ENCODE data around the gene CLPTM1L.
"Not testable (repeated sequence)": the region's sequence is repeated elsewhere in the genome, so short reads cannot be mapped to it uniquely, and the experiment has no call there.

The CLPTM1L gene

DNA sequence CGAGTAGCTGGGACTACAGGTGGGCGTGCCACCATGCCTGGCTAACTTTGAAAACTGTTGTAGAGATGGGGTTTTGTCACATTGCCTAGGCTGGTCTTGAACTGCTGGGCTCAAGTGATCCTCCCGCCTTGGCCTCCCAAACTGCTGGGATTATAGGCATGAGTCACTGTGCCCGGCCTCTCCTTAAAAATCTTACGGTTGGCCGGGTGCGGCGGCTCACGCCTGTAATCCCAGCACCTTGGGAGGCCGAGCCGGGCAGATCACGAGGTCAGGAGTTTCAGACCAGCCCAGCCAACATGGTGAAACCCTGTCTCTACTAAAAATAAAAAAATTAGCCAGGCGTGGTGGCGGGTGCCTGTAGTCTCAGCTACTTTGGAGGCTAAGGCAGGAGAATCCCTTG, 2.2 kb downstream of the CLPTM1L start:
- DNase-seq (ENCODE audit: low read depth in 3 of 3, low spot score in 1 of 3) = not testable (repeated sequence)

DNA sequence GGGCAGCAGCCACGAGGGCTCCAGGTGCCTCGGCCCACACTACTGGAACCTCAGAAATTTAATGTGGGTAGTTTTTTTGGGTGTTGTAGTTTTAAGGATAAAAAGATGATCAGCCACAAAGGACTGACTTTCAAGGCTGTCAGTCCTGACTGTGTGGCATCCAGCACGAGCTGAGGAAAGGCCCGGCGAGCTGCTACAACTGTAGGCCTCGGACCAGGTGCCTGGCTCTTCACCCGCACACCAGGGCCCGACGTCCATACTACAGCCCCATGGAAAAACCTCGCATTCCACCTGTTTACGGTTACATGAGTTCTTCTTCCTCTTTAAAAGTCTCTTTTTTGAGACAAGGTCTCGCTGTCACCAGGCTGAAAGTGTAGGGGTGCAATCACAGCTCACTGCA, 2.6 kb downstream of the CLPTM1L start:
- DNase-seq (ENCODE audit: low read depth in 3 of 3, low spot score in 1 of 3) = no peak

DNA sequence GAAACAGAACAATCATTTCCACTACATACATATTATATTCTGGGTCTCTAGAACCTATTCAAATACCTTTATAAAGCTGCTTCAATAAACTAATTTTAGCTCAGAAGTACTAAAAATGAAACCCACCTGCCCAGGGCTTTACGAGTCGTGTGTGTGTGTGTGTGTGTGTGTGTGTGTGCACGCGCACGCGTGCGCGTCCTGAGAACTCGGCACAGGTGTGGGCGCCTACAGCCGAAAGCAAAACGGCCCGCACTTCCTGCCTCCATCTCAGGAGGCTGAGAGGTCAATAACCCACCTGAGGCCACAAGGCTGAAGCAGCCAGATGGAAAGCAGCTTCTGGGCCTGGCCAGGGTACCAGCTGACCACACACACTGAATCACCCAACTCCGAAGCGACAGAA, 3.0 kb downstream of the CLPTM1L start:
- no peak for DNase-seq (ENCODE audit: low read depth in 3 of 3, low spot score in 1 of 3)

DNA sequence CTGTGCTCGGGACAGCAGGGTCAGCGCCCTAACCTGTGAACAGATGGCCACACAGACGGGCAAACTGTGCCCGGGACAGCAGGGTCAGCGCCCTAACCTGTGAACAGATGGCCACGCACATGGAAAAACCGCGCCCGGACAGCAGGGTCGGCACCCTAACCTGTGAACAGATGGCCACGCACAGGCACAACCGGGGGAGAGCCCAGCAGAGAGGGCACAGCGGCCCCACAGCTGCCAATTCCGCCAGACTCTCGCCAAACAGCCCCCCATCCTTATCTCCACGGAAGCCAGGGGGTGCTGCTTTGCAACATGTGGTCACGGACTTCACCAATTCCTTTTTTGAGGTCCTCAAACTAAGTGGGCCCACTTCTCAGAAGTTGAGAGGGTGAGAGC, 5.1 kb downstream of the CLPTM1L start:
- not testable (repeated sequence) for DNase-seq (ENCODE audit: low read depth in 3 of 3, low spot score in 1 of 3)

DNA sequence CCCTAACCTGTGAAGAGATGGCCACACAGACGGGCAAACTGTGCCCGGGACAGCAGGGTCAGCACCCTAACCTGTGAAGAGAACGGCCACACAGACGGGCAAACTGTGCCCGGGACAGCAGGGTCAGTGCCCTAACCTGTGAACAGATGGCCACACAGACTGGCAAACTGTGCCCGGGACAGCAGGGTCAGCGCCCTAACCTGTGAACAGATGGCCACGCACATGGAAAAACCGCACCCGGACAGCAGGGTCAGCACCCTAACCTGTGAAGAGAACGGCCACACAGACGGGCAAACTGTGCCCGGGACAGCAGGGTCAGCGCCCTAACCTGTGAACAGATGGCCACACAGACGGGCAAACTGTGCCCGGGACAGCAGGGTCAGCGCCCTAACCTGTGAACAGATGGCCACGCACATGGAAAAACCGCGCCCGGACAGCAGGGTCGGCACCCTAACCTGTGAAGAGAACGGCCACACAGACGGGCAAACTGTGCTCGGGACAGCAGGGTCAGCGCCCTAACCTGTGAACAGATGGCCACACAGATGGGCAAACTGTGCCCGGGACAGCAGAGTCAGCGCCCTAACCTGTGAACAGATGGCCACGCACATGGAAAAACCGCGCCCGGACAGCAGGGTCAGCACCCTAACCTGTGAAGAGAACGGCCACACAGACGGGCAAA, 5.6 kb downstream of the CLPTM1L start:
- DNase-seq (ENCODE audit: low read depth in 3 of 3, low spot score in 1 of 3) = not testable (repeated sequence)

DNA sequence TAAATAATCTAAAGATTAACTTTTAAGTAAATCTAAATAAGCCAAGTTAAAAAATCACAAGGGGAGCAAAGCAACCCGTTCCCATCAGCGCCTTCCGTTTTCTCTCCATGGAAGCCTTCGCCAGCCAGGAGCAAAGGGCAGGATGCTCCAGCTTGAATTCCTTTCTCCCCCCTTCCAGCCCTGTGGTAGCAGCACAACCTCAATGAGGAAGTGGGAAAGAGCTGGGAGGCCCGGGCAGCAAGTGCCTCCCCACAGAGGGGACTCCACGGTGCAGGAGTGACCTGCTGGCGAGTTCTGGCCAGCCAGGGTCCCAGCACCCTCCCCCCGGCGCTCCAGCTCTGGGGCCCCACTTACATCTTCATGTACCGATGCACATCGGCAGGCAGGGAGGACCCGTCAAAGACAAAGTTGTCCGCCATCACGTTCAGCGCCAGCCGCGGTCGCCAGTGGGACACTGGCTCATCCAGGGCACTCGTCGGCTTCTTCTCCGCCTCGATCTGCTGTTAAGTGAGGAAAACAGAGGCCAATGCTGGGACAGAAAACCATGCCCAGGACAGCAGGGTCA, 6.3 kb downstream of the CLPTM1L start:
- no peak for DNase-seq (ENCODE audit: low read depth in 3 of 3, low spot score in 1 of 3)

DNA sequence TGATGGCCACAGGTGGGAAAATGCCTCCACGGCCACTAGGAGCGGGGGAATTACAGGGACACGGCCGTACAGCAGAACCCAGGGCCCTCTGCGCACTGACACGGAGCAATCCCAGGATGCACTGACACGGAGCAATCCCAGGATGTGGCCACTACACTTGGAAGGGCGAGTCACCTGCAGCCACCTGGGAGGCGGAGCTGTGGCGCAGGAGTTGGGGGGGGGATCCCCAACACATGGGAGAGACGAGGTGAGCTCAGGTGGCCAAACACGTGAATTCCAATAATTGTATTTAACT, 6.8 kb downstream of the CLPTM1L start:
- DNase-seq (ENCODE audit: low read depth in 3 of 3, low spot score in 1 of 3) = no peak

DNA sequence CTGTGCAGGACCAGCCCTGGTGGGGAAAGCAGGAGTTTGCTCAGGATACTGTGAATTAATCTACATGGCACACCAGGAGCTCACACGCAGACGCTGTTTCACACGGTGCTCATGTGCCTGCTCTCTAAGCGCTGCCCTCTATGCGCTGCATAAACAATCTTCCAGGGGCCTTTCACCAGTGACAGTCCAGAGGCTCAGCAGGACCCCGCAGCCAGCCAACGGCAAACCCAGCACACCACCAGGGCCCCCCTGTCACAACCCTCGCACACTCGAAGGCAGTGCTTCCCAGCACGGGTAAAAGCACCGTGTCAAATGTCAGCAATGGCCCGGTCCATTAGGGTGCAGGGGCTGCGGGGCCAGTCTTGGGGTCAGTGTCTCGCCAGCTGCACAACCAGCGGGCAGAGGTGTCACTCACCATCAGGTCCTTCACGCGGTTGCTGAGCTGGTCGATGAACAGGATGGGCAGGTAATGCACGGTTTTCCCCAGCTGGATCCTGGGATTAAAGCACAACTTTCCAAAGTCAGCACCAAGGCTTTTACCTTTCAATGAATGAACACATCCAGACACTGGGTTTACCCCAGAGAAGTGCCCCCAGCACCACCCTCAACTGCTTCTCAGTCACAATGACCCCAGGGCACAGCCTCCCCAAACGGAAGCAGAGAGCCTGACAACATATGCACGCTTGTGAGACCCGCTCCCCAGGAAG, 7.3 kb downstream of the CLPTM1L start:
- DNase-seq (ENCODE audit: low read depth in 3 of 3, low spot score in 1 of 3) = no peak

DNA sequence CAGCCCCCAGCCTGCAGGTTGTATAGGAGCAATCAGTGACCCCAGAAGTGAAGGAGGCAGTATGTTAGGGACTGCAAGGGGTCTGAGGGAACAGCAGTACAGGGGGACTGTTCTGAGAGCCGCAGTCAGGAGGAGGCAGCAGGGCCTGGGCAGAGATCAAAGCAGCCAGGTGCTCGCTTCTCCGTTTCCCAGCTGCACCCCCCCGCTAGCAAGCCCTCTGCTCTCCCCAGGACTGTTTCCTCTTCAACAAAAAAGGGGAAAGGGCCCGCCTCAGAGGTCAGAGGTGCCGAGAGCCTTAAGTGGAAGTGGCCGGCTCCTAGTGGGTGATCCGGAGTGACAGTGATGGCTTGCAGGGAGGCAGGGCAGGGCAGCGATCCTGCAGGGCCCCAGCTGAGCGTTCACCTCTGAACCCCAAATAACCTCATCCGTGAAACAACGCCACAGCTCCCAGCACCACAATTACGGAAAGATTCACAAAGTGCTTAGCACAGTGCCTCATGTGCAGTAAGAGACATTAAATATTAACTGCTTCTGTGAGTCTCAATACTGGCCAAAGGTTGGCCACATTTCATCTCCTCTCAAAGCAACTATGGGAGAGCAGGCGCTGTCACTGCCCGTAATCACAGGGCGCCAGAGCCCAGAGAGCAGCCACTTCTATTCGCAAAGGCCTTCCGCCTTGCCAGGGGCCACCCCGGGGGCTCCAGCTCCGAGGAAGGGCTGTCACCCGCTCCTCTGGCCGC, 8.0 kb downstream of the CLPTM1L start:
- DNase-seq (ENCODE audit: low read depth in 3 of 3, low spot score in 1 of 3) = no peak

DNA sequence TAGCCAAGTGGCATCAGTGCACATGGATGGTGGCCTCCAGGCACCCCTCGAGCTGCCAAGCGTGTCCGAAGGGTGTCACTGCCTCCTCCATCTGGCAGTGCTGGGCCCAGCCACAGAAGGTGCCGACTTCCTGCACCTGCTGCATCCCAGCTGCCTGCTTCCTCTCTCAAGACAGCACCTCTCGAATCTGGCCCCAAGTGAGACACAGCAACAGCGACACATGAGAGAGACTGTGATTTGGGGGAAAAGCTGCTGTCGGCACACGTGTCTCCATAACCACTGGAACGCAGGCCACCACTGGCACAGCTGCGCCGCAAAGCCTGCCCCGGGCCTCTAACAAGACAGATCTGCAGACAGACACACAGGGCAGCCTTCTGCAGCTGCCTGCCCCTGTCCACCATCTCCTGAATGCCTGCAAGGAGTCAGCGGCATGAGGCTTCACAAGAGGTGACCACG, 8.8 kb downstream of the CLPTM1L start:
- DNase-seq (ENCODE audit: low read depth in 3 of 3, low spot score in 1 of 3) = no peak

DNA sequence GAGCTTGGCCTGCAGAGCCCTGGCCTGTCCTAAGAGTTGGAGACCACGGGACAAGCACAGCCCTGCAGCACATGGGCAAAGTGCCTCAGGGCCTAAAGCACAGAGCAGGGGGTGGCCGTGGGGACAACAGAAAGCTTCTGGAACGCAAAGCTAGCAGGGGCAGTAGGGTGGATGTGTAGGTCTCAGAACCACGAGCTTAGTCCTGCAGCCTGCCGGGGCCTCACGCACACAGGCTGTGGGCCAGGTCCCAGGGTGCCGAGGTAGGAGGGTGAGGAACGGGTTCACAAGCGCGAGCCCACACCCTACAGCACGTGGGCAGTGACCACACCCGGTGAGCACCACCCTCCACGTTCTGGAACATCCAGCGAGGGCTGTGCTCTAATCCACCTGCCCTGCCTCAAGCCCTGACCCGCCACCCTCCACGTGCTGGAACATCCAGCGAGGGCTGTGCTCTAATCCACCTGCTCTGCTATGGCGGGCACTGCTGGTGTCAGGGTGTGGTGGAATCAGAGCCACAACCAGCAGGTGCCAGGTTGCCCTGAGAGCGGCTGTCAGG, 9.3 kb downstream of the CLPTM1L start:
- no peak for DNase-seq (ENCODE audit: low read depth in 3 of 3, low spot score in 1 of 3)

DNA sequence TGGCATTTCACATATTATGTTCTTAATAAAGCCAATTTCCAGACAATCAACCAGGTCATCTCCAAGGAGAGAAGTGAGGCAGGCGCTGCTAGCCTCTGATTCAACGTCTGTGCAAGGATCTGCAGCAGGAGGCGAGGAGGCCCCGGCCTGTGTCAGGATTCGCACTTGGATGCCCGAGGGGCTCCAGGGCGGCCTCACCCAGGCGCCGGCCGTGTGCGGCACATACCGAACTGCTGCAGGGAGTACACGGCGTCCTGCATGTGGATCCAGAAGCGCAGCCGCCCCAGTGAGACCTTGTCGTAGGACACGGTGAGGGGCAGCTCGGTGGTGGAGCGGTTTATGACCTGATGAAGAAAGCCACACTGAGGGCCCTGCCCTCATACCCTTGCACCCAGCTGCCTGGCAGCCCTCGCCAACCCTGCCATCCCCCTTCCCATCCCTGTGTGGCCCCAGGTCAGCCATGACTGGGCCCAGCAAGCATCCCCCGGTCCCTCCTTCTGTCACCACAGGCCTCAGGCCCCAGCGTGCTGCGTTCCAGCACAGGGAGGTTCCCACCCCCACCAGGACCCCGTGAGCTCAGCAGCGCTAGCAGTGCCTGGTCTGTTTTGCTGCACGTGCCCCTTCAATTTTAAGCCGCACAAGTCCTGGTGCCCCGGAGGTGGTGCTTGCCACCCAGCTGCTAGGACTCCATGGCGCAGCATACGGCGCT, 9.9 kb downstream of the CLPTM1L start:
- no peak for DNase-seq (ENCODE audit: low read depth in 3 of 3, low spot score in 1 of 3)

DNA sequence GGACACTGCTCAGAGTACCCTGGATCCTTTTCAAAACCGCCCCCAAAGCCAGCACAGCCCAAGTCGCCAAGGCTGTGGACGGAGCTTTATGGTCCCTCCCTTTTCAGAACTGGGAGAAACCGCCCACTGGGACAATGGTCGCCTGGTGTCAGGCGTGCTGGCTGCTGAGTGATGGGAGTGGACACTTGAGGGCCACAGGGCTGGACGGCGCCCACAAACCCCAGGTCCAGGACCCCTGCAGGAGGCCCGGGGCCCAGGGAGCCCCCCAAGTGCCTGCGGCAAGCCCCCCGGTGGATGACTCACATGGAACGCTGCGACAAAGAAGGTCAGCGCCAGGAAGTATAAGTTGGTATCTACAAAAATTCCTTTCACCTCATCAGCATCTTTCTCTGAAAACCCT, 10.9 kb downstream of the CLPTM1L start:
- DNase-seq (ENCODE audit: low read depth in 3 of 3, low spot score in 1 of 3) = no peak

- DNase-seq (ENCODE audit: low read depth in 3 of 3, low spot score in 1 of 3) = not testable (repeated sequence)
These were observed 11.6 kb downstream of the CLPTM1L start for GRCh38 chr5:1333286-1333685.

DNA sequence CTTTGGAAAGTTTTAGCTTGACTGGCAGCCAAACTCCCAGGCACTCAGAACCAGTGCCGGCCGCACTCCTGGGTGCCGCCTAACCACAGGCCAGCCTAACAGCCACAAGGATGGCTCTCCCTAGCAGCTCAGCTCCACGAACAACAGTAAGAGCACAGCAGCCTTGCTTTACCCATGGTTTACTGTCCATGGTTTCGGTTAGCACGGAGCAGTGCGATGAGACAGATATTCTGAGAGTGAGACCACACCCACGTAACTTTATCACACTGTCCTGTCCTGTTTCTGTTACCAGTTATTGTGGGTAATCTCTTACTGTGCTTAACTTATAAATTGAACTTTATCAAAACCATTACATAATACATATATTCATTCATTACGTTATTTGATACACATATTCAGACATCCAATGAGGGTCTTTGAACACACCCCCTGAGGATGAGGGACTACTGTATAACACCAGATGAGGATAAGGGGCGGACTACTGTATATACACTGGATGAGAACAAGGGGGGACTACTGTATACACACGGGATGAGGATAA, 12.4 kb downstream of the CLPTM1L start:
- DNase-seq (ENCODE audit: low read depth in 3 of 3, low spot score in 1 of 3) = no peak

DNA sequence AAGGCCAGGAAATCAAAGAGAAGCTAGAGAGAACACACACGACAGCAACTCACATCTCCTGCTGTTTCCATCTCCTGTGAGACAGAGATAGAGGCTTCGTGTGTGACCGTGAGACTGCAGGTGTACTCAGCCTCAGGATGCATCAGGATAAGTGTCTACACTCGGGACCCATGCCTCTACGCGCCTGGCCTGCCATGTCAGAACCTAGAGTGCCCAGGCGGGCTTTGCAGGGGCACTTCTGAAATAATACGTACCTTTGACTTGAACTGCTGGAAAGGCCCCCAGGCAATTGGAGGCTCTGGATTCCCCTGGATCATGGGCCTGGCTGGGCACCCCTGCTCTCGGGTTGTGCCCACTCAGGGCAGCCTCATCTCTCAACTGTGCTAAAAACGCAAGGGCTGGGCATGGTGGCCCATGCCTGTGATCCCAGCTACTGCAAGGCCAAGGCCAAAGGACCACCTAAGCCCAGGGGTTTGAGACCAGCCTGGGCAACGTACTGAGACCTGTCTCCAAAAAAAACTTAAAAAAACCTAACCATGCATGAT, 13.0 kb downstream of the CLPTM1L start:
- no peak for DNase-seq (ENCODE audit: low read depth in 3 of 3, low spot score in 1 of 3)

DNA sequence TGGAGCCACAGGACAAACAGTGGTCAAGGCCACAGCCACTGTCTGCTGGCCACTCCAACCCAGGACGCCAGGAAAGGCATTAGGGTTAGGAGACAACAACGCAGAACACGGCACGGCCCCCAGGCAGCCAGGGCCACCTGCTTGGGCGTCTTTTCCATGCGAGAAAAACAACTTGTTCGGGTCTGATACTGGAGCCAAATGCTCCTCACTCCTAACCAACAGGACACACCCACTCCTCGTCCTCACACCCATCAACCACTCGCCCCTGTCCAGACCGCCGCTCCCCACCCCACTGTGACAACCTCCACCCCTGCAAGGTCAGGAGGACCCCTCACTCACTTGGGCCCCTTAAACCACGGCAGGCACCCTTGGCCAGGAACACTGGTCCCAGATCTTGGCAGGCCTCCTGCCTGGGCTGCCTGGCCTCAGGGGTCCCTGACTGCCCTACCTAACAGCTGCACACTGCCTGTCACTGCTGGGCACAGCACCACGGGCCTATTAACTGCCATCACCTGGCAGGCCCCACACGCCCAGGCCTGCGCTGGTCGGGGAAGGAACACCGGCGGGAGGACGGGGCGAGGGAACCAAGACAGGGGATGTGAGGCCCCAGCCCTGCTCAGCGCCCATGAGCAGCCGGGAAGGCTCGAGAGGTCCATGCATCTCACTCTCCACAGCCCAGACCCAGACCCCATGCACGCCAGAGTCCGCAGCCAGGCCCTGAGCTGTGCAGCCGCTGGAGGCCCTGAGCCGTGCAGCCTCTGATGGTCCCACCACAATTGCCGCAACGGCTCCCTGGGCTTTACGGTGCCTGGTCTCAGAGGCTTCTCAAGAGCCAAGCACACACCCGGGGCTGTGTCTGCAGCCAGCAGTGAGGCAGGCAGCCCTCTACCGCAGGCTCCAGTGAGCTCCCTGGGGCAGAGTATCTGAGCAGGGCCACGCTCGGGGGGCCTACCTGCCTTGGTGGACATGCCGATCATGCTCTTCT, 13.8 kb downstream of the CLPTM1L start:
- no peak for DNase-seq (ENCODE audit: low read depth in 3 of 3, low spot score in 1 of 3)

DNA sequence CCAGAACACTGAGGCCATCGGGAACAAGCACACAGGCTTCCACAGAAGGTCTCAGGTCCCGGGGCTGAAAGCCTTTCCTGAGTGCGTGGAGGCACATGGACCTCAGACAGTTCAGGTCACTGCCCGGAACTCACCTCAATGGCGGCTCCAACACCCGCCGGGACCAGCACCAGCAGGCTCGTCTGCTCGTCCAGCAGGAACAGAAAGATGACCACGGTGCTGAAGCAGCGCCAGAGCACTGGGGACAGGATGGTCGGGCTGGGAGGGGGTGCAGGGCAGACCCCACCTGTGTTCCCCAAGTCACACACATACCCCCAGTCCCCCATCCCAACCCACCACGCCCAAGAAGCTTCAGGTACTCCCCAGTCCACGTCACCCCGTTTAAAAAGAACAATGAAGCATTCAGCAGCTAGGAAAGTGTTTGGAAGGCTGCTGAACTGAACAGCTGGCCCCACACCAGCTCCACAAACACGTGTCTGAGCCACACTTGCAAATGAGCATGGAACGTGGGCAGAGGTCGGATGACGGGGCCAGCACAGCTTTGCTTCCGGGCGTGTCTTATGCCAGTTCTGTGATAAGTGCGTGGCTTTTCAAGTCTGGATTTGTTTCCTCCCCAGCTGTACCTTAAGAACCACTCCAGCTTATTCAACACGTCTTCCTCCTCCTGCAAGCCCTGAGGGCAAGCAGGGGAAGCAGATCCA, 14.6 kb downstream of the CLPTM1L start:
- no peak for DNase-seq (ENCODE audit: low read depth in 3 of 3, low spot score in 1 of 3)

- no peak for DNase-seq (ENCODE audit: low read depth in 3 of 3, low spot score in 1 of 3)
These were observed 15.8 kb downstream of the CLPTM1L start for GRCh38 chr5:1329111-1329579.
